HG03354 (cell line): ENCODE measurements around the gene ADGRD2.

ENCODE experiments used
- ATAC-seq: cut with Tn5 transposase; IDR thresholded peaks from one replicate; pipeline ENCODE4 v1.9.1; 2021; ENCODE audit warnings: mild to moderate bottlenecking; ENCODE audit not compliant: unreplicated experiment, poor library complexity, severe bottlenecking

Gene ADGRD2

DNA sequence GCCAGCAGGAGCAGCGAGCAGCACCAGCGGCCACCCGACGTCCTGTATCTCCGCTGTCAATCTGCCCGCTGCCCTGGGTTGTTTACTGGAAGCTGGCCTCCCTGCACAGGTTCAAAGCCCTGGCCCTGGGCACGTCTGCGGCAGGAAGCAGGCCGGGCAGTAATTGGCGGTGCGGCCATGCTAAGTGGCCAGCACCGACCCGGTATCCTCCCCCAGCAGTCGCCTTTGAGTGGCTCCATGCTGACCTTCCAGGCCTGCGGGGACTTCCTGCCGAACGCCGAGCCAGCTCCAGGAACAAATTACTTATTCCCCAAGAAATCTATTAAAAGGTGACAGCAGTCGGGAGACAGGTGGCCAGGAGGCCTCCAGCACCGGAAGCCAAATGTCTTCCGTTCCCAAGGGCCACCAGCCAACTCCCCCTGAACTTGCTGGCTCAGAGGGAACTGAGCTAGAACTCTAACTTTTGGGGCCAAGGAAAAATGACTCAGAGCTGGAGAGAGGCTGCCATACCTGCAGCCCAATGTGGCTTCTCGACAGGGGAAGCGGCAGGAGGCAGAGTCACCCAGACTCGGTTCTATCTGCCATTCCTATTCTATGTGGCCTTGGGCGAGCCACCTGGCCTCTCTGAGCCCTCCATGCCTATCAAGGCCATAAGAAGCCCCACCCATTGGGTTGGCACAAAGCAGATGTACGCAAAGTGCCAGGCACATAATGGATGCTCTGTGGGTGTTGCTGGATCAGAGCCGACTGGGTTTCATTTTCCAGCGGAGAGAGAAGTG is 21.3 kb upstream of the ADGRD2 start:
- no peak for ATAC-seq

DNA sequence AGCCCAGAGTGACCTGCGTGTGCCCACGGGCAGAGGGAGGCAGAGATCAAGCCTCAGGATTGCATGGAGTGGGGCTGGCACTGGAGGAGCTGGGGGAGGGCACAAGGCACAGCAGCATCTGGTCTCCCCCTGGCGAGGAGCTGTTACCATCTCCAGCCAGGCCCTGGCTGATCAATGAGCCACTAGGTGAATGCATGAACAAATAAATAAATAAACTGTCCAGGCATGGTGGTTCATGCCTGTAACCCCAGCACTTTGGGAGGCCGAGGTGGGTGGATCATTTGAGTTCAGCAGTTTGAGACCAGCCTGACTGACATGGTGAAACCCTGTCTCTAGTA is 20.8 kb upstream of the ADGRD2 start:
- ATAC-seq: no peak

DNA sequence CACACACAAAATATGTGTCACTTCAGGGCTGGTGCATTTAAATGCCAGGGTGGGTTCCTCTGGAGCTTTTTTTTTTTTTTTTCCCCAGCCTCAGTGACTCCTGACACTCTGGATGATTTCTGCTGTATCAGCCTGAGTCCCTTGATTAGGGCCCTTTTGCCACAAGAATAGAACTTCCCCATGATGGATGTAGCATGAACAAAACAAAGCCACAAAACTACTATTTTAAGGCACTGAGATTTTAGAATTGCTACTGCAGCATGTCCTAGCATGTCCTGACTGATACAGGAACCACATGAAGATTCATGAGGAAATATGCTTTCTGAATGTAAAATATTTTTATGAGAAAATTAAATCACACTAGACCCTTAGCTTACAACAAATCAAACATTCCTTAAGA is 13.9 kb upstream of the ADGRD2 start:
- no peak for ATAC-seq

DNA sequence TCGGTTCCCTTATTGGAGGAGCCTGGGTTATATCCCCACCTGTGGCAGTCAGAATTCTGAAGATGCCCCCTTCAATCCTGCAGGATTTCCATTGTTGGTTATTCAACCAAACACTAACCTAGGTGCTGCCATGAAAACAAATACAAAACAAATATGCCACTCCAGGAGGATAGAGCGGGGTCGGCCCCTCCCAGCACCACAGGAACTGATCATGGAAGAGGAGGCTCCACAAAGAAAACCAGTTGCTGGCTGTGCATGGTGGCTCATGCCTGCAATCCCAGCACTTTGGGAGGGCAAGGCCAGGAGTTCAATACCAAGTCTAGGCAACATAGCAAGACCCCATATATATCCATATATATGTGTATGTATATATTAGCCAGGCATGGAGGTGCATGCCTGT is 13.2 kb upstream of the ADGRD2 start:
- ATAC-seq: no peak

DNA sequence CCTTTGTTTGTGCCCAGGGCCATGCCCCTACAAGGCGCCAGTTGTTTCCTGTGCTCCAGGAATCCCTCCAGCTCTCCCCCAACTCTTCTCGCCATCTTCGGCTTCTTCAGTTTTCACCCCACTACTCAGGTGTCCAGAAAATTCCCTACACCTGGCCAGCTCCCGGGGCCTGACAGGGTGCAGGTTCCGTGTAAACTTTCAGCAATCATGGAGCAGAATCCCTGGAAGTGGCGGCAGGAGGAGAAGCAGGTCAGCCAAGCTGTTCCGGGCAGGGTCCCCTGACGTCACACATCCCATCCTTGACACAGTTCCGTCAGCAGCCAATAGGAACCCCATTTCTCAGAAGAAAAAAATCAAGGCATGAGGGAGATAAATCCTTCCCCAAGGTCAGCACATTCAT is 12.2 kb upstream of the ADGRD2 start:
- no peak for ATAC-seq

DNA sequence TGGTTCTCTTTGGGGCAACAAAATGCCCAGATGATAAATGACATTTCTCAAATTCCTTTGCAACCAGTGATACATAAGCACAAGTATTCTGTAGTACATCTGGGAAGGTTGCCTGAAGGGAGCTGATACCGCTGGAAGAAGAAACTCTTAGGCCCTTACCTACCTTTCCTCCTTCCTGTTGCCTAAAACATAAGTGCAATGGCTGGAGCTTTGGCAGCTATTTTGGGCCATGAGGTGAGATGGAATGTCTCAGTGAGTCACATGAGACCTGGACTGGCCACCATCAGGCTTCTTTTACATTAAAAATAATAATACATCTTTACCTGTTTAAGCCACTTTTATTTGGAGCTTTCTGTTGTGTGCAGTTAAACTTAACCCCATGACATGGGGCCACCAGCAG is 11.2 kb upstream of the ADGRD2 start:
- no peak for ATAC-seq

DNA sequence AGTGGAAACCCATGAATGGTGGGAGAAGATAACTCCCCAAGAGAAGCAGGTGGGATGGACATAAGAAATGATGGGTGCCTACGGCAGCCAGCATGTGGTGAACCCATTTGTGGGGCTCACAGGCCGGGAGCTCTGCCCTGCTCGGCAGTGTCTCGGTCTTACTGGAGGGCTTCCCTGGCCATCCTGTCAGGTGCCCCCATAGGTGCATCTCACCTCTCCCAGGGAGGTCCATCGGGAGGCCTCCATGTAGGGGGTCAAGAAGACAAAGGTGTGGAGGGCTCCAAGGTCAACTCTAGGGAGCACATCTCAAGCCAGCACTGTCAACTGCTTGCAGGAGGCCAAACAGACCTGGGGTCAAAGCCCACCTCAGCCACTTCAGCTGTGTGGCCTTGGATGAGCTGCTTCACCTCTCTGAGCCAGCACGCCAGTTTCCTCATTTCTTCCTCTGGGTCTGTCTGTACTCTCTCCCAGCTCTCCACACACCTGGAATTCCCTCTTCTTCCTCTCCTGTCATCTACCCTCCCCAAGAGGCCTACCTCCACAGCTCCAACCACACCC is 10.5 kb upstream of the ADGRD2 start:
- no peak for ATAC-seq

DNA sequence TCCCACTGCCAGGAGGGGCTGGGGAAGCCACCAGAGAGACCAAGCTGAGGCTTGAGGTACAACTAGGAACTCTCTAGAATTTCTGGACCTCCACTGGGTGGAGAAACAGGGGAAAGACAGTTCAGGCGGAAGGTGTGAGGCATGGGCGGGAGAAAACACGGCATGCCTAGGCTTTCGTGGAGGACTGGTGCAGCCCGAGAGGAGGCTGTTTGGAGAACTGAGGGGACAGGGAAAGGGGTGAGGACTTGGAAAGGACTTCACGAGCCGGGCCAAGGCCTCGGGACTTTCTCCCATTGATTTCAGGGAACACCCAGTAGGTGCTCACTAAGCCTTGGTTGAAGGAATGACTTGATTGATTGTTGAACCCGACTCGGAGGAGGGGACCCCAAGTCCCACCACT is 9.5 kb upstream of the ADGRD2 start:
- ATAC-seq: no peak

DNA sequence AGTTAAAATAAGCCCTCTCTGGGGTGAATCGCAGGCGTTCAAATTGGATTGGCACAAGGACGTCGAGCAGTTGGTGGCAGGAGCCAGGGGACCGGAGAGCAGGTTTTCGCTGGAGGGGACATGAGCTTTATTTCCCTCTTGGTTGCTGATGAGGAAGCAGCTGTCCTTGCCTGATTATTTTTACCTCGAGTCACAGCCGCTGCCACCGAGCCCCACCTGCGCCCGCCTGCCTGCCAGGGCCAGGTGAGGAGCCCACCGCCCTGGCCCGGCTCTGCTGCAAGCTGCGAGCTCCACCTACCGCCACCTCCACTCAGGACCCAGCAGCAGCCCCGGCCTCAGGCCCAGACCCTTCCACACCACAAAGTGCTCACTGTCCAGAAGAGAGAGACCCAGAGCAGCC is 9.0 kb upstream of the ADGRD2 start:
- no peak for ATAC-seq

DNA sequence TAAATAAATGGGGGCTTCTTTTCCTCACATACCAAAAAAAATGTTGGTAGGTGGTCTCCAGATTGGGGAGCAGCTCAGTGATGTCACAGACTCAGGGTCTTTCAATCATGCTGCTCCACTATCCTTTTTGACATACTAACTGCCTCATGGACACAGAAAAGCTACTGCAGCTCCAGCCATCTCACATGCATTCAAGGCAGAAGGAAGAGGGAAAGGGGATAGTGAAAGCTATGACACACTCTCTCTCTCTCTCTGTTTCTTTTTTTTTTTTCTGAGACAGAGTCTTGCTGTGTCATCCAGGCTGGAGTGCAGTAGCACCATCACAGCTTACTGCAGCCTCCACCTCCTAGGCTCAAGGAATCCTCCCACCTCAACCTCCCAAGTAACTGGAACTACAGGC is 7.9 kb upstream of the ADGRD2 start:
- no peak for ATAC-seq

DNA sequence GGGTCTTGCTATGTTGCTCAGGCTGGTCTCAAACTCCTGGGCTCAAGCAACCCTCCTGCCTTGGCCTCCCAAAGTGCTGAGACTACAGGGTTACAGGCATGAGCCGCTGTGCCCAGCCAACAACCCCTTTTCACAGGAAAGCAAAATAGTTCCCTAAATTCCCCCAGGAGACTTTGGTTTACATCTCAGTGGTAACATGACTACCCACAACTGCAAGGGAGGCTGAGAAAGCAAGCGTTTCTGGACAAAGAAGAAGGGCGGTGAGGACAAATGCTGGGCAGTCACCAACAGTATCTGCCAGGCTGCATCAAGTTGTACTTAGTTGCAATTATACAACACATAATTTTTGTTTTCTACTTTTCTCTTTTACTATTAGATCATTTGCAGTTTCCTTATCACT is 7.4 kb upstream of the ADGRD2 start:
- no peak for ATAC-seq

DNA sequence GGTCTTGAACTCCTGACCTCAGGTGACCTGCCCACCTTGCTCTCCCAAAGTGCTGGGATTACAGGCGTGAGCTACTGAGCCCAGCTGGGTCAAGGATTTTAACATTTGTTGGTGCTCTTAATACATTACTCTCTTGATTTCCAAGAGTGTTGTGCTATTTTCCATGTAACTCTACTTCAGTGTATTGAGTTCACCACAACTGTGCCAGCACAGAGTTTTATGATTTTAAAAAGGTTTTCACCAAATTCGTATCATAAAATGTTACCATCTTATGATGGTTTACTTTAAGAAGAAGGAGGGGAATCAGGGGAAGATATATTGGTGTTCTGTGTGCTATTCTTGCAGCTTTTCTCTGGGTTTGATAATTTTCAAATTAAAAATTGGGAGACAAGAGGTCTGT is 6.6 kb upstream of the ADGRD2 start:
- ATAC-seq: no peak

DNA sequence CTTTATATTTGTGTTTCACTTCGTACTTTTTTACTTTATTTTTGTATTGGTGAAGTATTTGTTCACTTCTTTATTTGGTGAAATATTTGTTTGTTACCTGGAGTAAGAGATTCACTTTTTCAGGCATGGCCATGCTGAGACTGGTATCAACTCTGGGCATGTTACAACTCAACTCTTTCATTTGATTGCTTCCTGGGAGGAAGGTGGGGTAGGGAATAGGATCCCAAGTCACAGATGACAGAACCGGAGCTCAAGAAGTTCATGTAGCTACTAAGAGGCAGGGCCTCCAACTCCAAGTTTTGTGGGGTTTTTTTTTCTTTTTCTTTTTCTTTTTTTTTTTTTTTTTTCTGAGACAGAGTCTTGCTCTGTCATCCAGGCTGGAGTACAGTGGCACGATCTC is 6.1 kb upstream of the ADGRD2 start:
- no peak for ATAC-seq

DNA sequence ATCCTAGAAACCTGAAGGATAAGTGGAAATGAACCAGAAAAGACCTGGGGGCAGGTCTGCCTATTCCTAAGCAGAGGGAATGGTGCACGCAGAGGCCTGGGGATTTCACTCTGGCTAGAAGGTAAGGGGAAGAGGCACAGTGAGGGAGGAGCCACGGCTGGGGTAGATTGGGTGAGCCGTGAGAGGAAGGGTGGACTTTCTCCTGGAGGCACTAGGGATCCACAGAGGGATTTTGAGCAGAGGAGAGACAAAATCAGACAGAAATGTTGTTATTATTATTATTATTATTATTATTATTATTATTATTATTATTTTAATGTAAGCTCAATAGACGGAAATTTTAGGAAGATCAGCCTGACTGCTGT is 3.0 kb upstream of the ADGRD2 start:
- no peak for ATAC-seq

DNA sequence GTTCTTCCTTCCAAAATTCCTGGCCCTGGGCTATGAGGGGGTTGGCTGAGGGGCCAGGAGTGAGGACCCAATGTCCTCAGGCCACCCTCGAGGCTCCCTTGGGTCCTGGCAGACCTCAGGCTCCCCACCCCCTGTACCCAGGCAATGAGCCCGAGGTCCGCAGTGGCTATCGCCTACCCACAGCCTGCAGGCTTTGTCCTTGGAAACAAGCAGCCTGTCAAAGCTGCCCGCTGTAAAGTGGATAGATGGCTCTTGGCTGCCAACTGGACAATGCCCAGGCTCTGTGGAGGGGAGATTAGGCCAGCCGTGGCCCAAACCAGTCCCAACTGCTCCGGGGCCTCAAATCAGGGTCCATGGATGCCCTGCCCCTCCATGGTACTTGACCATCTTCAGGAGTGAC is 2.2 kb upstream of the ADGRD2 start:
- no peak for ATAC-seq

DNA sequence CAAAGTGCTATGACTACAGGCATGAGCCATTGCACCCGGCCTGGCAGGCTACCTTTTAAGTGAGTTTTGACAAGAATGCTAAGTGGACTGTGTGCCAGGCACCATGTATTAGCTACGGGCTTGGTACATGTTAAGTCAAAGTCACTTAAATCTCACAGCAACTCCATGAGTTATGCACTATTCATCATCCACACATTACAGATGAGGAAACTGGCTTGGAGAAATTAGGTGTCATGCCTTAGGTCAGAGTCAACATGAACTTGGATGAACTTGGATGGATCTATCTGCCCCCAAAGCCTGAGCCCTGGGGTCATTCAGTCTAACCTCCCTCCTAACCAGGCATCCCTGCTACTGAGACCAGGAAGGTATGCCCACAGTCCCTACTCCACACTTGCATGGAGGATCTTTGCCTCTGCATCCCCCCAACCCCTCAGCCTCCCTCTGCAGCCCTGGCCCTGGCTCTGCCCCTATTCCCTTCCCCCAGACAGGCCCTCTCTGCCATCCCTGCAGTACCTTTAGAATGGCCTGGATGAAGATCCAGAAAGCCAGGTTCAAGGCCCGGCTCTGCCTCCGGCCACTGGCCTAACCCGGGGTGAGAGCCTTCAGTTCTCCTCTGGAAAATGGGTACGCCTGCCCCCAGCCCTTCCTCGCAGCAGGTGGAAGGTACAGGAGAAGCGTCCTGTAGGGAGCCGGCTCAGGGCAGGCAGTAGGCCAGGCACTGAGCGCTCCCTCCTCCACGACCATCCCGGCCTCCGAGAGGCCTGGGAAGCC is 685 bp upstream of the ADGRD2 start:
- ATAC-seq: no peak

DNA sequence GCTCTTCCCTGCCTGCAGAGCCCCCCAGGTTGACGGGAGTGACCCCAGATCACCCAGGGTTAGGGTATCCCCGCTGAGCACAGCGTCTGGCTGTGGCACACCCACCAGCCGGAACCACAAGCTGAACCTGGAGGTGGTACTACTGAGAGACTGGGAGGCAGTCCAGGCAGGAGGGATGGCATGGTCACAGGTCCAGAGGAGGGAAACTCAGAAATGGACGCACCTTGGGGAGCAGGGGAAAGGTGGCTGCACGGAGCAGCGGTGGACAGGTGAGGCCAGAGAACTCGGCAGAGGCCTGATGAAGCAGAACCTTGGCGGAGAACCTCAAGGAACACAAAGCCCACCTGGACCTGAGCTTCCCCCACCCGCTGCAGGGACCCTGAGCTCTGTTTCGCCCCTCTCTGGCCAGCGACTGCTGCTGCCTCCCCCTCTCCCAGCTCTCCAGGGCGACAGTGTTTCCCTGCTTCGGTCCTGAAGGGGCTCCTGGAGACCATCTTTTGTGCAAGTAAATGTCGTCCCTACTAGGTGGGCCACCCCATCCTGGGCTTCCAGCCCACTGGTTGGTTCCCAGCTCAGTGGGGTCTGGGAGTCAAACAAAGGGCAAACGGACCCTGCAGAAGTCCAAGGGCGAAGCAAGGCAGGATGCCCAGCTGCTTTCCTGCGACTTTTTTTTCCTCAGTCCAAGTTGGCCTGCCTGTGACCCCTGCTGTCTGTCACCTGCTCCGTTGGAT is 845 bp downstream of the ADGRD2 start:
- ATAC-seq: no peak

DNA sequence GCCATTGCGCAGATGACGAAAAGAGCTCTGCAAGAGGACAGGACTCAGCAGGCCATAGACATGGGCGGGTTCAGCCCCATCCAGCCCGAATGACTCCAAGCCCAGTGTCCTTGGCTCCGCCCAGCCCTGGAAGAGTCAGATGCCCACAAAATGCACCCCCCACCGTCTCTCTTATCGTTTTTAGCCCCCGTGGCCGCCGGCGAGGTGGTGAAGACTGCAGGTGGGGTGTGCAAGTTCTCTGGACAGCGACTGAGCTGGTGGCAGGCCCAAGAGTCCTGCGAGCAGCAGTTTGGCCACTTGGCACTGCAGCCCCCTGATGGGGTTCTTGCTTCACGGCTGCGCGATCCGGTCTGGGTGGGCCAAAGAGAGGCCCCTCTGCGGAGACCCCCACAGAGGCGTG is 2.1 kb downstream of the ADGRD2 start:
- no peak for ATAC-seq

DNA sequence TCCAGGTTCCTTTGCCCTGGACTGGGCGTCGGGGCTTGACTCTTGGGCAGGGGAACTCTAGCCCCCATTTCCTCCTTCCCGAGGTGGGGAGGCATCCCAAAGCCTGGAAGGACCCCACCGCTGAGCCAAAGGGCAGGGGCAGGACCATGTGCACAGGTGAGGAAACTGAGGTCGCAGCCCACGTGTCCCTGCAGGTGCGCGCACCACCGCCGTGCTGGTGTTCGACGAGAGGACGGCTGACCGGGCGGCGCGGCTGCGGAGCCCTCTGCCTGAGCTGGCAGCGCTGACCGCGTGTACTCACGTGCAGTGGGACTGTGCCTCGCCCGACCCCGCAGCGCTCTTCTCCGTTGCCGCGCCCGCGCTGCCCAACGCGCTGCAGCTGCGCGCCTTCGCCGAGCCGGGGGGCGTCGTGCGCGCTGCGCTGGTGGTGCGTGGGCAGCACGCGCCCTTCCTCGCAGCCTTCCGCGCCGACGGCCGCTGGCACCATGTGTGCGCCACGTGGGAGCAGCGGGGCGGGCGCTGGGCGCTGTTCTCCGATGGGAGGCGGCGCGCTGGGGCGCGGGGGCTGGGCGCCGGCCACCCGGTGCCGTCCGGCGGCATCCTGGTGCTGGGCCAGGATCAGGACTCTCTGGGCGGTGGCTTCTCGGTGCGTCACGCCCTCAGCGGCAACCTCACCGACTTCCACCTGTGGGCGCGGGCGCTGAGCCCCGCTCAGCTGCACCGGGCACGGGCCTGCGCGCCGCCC is 2.8 kb downstream of the ADGRD2 start:
- no peak for ATAC-seq

DNA sequence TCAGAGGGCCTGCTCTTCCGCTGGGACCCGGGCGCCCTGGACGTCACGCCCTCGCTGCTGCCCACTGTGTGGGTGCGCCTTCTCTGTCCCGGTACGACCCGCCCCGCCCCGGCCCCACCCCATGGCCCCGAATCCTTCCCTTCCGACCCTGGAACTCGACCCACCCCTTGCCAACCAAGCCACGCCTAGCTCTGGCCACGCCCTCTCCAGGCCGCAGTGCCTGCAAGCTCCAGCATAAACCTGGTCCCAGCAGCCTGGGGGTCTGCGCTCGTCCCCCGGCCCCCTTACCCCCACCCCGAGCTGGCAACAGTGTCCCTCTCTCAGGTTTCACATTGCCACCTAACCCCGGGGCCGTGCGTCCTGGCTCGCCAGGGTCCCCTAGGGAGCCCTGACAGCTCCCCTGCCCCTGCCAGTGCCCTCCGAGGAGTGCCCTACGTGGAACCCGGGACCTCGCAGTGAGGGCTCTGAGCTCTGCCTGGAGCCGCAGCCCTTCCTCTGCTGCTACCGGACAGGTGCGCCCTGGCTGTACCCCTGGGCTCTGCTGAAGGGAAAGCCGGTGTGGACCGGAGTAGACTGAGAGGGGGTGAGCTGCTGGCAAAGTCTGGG is 3.4 kb downstream of the ADGRD2 start:
- no peak for ATAC-seq
